HG02610 (cell line): Measurements from ENCODE around the gene SMARCA2.

Source experiments
- ATAC-seq: cut with Tn5 transposase; IDR thresholded peaks from one replicate; pipeline ENCODE4 v1.9.1; 2021; ENCODE audit warnings: mild to moderate bottlenecking, moderate library complexity; ENCODE audit not compliant: unreplicated experiment

The SMARCA2 gene

DNA sequence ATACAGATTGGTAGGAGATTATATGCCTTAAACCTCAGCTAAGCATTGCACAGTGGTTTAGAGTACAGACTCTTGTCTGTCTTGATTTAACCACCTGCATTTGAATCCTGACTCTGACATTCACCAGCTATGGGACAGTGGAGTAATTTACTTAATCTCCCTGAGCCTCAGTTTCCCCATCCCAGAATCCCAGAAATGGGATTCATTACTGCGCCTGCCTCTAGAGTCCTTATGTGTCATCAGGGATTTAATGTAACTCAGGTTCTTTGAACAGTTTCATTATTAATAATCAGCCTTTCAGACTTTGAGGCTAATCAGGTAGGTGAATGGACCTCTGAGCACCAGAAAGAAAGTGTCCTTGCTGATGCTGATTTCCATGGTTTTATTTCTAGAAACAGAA is 149.1 kb downstream of the SMARCA2 start:
- ATAC-seq = peak; percentile 41

GRCh38 chr9:2166203-2166602 is 151.1 kb downstream of the SMARCA2 start:
- no peak for ATAC-seq

GRCh38 chr9:2169035-2169434 is 153.9 kb downstream of the SMARCA2 start:
- no peak for ATAC-seq

- ATAC-seq = no peak
Observed at GRCh38 chr9:2170722-2171121, 155.6 kb downstream of the SMARCA2 start.

DNA sequence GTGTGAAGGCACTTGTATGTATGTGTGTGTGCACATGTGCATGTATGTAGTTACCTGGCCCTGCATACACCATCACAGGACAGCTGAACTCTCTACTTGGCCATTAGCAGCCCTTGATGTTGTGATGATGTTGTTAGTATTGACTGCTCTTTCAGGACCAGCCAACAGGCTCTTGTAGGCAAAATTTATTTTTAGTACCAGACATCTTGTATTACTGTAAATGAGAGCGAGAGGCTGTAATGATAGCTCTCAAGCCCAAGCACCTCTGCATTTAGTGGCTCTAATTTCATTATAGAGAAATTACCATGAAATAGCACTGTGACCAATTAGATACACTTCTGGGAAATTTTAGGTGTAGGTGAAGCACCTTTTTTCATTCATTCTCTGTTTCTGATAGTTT is 158.0 kb downstream of the SMARCA2 start:
- ATAC-seq = no peak

DNA sequence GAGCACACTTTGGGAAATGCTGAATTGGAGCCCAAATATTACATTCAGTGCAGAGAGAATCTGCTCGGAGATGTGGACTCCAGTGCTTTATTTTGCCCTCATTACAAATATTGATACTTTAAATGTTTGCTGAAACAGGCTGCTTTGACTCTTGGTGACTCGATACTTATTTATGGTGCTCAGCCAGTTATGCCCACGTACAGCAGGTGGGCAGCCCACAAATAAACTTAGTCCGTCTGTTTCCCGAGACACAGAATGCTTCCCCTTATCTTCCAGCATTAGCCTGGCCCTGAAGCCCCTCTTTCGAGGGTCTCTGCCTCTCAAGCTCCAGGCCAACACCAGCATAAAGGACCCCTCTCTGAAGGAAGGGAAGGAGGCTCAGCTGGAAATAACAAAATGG is 158.7 kb downstream of the SMARCA2 start:
- ATAC-seq = no peak

- ATAC-seq = no peak
Observed at GRCh38 chr9:2174306-2174705, 159.2 kb downstream of the SMARCA2 start.

DNA sequence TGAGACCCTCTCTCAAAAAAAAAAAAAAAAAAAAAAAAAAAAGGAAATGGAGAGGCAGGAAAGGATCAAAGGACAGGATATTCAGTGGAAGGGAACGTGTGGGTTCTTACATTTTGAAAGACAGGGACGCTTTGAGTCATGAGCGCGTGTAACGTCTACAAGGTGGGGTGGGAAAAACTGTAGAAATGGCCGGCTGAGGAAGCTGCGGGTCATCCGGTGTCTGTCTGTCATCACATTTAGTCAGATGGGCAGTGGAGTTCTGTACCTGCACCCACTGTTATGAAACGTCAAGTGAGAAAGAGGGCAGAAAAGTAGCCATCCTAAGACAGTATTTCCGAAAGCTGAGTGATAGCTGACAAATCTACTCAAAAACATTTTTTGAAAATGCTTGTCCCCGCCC is 159.8 kb downstream of the SMARCA2 start:
- no peak for ATAC-seq

GRCh38 chr9:2177121-2177520 is 162.0 kb downstream of the SMARCA2 start:
- no peak for ATAC-seq

- no peak for ATAC-seq
Observed at GRCh38 chr9:2178034-2178734, 163.0 kb downstream of the SMARCA2 start.

GRCh38 chr9:2179567-2179966 is 164.4 kb downstream of the SMARCA2 start:
- peak; percentile 40 for ATAC-seq

GRCh38 chr9:2180154-2180553 is 165.0 kb downstream of the SMARCA2 start:
- no peak for ATAC-seq

GRCh38 chr9:2180704-2181103 is 165.6 kb downstream of the SMARCA2 start:
- ATAC-seq = no peak

DNA sequence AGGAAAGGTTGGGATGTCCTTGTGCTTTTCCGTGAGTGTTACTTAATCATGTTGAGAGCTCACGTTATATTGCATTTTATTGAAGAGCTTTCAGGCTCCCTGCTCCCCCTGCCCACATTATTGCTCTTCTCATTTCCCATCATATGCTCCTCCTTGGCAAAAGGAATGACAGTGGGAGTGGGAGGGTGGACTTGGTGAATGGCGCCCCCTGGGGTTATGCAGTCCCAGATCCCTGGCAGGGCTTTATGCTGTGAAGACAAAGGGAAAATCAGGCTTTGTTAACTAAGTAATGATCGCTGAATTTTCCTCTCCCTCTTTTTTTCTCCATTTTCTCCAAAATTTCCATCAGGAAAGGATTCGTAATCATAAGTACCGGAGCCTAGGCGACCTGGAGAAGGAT is 166.6 kb downstream of the SMARCA2 start:
- ATAC-seq = no peak

GRCh38 chr9:2190939-2191608 is 175.9 kb downstream of the SMARCA2 start:
- no peak for ATAC-seq

- no peak for ATAC-seq
Observed at GRCh38 chr9:2191609-2191972, 176.4 kb downstream of the SMARCA2 start.

DNA sequence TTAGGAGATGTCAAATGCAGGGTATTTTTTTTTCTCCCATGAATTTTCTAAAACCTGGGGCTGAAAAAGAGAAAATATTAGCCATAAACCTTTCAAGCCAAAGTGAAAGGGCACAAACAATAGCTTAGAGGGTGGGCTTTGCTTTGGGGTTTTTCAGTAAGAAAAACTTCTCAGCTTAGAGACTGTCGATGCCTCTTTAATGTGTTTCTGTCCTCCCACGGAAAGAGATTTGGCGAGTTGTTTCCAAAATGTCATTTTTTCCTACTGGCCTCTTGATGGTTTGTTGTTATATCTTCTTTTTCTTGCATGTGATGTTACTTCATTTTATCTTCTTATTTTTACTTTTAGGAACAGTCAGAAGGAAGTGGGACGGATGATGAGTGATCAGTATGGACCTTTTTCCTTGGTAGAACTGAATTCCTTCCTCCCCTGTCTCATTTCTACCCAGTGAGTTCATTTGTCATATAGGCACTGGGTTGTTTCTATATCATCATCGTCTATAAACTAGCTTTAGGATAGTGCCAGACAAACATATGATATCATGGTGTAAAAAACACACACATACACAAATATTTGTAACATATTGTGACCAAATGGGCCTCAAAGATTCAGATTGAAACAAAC is 177.3 kb downstream of the SMARCA2 start:
- no peak for ATAC-seq

DNA sequence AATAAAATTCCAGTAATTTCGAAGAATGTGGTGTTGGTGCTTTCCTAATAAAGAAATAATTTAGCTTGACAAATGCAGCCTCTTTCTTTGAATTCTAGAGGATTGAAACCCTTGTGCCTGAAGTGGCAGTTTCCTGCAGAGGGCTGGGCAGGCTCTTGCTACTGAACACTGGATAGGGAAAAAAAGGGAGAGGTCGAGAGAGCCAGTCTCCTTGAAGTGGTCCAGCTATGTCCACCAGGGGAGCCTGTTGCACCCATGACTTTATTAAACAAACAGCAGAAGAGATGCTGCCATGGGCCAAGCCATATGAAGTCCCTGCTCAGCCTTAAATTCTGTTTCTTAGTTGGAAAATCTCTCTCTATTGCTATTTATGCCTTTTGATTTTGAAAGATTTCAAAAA is 178.4 kb downstream of the SMARCA2 start:
- no peak for ATAC-seq

- no peak for ATAC-seq
Observed at GRCh38 chr9:2195211-2195610, 180.1 kb downstream of the SMARCA2 start.

DNA sequence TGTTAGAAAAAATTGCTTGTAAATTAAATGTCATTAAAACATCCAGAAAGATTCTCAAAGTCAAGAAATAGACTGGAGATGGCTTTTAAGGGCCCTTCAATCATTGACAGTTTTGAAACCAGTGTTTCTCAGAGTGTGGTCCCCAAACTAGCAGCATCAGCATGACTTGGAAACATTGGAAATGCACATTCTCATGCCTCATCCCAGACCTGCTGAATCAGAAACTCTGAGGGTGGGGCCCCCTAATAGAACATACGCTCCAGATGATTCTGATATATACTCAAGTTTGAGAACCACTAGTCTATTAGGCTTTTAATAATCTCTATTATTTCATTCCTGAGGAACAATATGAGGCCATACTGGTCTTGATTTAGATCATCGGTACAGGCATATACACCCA is 181.6 kb downstream of the SMARCA2 start:
- ATAC-seq = no peak

GRCh38 chr9:2198956-2199635 is 183.9 kb downstream of the SMARCA2 start:
- ATAC-seq = no peak
